Neural crest cell (in vitro differentiated cells): ENCODE measurements around the gene GNPTG. TPM values are rescaled to one million over a fixed set of nuclear protein-coding genes. Genes with fewer than 3 reads are reported as not detected.
A peak's percentile ranks its signal among the peaks of the same experiment; 100 is the strongest.

ENCODE experiments used
- DNase-seq: peaks from one replicate; pipeline ENCODE4 v3.0.0; 2021; ENCODE audit warnings: low read depth, mixed read lengths, low spot score
- H3K27ac Mint-ChIP-seq: one replicate; pipeline ENCODE4 v1.8.0; 2021; ENCODE audit warnings: mild to moderate bottlenecking, mixed read lengths; ENCODE audit not compliant: unreplicated experiment
- H3K27me3 Mint-ChIP-seq: 2 replicates; pipeline ENCODE4 v1.8.0; 2021; ENCODE audit warnings: low read depth, mild to moderate bottlenecking, mixed read lengths
- H3K36me3 Mint-ChIP-seq: 2 replicates; pipeline ENCODE4 v1.8.0; 2021; ENCODE audit warnings: low read depth, mild to moderate bottlenecking, mixed read lengths
- H3K4me1 Mint-ChIP-seq: 2 replicates; pipeline ENCODE4 v1.8.0; 2021; ENCODE audit warnings: mixed read lengths
- H3K4me3 Mint-ChIP-seq: one replicate; pipeline ENCODE4 v1.8.0; 2021; ENCODE audit warnings: mild to moderate bottlenecking, mixed read lengths
- H3K9me3 Mint-ChIP-seq: 2 replicates; pipeline ENCODE4 v1.8.0; 2021; ENCODE audit warnings: mixed read lengths
- CTCF ChIP-seq: fragments of 200-600 bp; sonication (generic); conservative IDR thresholded peaks from 2 replicates; pipeline ENCODE4 v1.5.0; 2021; ENCODE audit warnings: antibody characterized with exemption, mild to moderate bottlenecking
- total RNA-seq: library from RNA; stranded (reverse); gene quantifications from 2 replicates; pipeline ENCODE4 v1.2.1, GENCODE V29; 2021

GNPTG gene
- total RNA-seq, 1 donor from 2014 or later: 38.3 TPM

GRCh38 chr16:1330260-1330914 is 21.3 kb upstream of the GNPTG start:
- H3K27ac Mint-ChIP-seq: no peak overlapping the region
- H3K9me3 Mint-ChIP-seq: no peaks in the 10 kb centered on the region
- H3K4me1 Mint-ChIP-seq: peaks cover 16% of the 10 kb centered on the region
- H3K27me3 Mint-ChIP-seq: peaks cover 47% of the 10 kb centered on the region
- TF ChIP-seq CTCF: peak; percentile 67
- H3K36me3 Mint-ChIP-seq: peaks cover 4% of the 10 kb centered on the region
- no peak for DNase-seq
- H3K4me3 Mint-ChIP-seq: no peak overlapping the region

- peaks cover 54% of the 10 kb centered on the region for H3K27me3 Mint-ChIP-seq
- H3K4me3 Mint-ChIP-seq: peak overlapping the region; percentile 67
- H3K27ac Mint-ChIP-seq: no peak overlapping the region
- H3K36me3 Mint-ChIP-seq: peaks cover 4% of the 10 kb centered on the region
- no peak for TF ChIP-seq CTCF
- peaks cover 17% of the 10 kb centered on the region for H3K4me1 Mint-ChIP-seq
- DNase-seq: no peak
- no peaks in the 10 kb centered on the region for H3K9me3 Mint-ChIP-seq
Measured at GRCh38 chr16:1330931-1331711, 20.6 kb upstream of the GNPTG start.

GRCh38 chr16:1331712-1332617 is 19.8 kb upstream of the GNPTG start:
- Mint-ChIP-seq H3K4me3 (peak overlapping the region; percentile 67), H3K9me3 (no peaks in the 10 kb centered on the region), H3K27ac (no peak overlapping the region), H3K36me3 (no peaks in the 10 kb centered on the region), H3K27me3 (peaks cover 57% of the 10 kb centered on the region), H3K4me1 (peaks cover 12% of the 10 kb centered on the region)
- DNase-seq: no peak
- no peak for TF ChIP-seq CTCF

- Mint-ChIP-seq H3K9me3 (no peaks in the 10 kb centered on the region), H3K4me1 (peaks cover 12% of the 10 kb centered on the region), H3K27ac (no peak overlapping the region), H3K4me3 (peak overlapping the region; percentile 61), H3K36me3 (no peaks in the 10 kb centered on the region), H3K27me3 (peaks cover 60% of the 10 kb centered on the region)
- TF ChIP-seq CTCF: no peak
- DNase-seq: no peak
Measured at GRCh38 chr16:1332618-1333148, 19.0 kb upstream of the GNPTG start.

GRCh38 chr16:1333149-1333812 is 18.4 kb upstream of the GNPTG start, which contains the start of gene BAIAP3:
TSS of gene BAIAP3 (plus strand) at chr16:1333645. CDS start at chr16:1338550, 4,905 bp downstream.
- H3K36me3 Mint-ChIP-seq: no peaks in the 10 kb centered on the region
- no peak within 1 kb of the TSS for H3K27ac Mint-ChIP-seq
- peak within 1 kb of the TSS; percentile 61 for H3K4me3 Mint-ChIP-seq
- TF ChIP-seq CTCF: no peak
- H3K9me3 Mint-ChIP-seq: no peaks in the 10 kb centered on the region
- H3K4me1 Mint-ChIP-seq: peaks cover 12% of the 10 kb centered on the region
- peak; percentile 44 for DNase-seq
- H3K27me3 Mint-ChIP-seq: peaks cover 60% of the 10 kb centered on the region
